Nucleus accumbens (tissue), 56 donors: ENCODE results near the gene TTC4.

Source experiments
- DNase-seq, 56 donors: peaks; one replicate each; lab custom pipeline; 2025; lab: John Stamatoyannopoulos, UW

TTC4 gene, protein sequence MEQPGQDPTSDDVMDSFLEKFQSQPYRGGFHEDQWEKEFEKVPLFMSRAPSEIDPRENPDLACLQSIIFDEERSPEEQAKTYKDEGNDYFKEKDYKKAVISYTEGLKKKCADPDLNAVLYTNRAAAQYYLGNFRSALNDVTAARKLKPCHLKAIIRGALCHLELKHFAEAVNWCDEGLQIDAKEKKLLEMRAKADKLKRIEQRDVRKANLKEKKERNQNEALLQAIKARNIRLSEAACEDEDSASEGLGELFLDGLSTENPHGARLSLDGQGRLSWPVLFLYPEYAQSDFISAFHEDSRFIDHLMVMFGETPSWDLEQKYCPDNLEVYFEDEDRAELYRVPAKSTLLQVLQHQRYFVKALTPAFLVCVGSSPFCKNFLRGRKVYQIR

DNA sequence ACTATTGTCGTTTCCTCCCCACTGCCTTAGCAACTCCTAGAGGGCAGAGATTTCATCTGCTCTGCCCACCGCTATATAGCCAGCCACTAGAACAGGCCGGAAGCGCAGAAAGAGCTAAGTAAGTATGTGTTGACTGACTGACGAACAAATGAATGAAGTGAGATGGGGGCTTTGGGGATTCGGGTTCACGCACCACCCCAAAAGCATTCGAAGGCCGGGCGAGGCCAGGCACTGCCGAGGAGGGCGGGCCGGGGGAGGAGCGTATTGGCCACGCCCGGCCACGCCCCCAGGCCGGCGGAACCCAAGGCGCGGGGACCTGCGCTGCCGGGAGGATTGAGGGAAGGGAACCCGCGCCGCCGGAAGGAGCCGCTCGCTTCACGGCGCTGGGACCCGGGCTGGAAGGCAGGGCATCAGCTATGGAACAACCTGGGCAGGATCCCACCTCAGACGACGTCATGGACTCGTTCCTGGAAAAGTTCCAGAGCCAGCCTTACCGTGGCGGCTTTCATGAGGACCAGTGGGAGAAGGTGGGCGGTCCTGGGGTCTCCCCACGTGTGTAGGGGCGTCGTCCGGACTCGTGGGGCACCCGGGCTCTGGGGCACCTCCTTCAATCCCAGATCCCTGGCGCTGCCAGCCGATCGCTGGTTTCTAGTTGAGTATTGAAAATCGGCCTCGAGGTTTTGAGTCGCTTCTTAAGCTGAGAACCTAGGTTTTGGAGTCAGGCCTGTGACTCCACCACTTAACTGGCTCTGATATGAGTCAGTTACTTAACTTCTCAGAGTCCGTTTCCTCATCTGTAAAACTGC is at the start of gene TTC4:
TTC4 (plus strand) TSS at position 369 of the 806 bp plus-strand sequence; CDS start at position 417, 48 bp downstream.
- peak in 55 of 56 donors; percentile 21 to 90 (median 74) for DNase-seq

DNA sequence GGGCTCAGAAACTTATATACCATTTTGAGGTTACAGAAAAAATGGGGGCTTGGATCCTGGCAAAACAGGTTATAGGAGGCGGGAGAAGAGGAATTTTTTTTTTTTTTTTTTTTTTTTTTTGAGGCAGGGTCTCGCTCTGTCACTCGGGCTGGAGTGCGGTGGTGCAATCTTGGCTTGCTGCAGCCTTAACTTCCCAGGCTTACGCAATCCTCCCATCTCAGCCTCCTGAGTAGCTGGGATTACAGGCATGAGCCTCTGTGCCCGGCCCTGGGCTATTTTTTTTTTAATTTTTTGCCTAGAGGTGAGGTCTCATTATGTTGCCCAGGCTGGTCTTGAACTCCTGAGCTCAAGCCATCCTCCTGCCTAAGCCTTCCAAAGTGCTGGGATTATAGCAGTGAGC is 49.3 kb upstream of the TTC4 start:
- no peak for DNase-seq

DNA sequence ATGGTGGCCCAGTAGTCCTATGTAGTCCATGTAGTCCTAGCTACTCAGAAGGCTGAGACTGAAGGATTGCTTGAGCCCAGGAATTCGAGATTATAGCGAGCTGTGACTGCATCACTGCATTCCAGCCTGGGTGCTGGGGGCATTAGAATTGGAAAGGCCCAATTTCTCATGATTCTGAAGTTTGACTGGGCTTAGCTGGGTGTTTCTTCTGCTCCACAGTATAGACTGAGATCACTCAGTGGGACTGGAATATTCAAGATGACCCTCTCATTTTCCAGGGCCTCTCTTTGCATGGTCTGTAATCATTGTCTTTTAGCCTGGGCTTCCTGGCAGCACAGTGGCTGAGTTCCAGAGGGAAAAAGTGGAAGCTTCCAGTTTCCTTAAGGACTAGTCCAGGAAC is 47.9 kb upstream of the TTC4 start:
- no peak for DNase-seq

DNA sequence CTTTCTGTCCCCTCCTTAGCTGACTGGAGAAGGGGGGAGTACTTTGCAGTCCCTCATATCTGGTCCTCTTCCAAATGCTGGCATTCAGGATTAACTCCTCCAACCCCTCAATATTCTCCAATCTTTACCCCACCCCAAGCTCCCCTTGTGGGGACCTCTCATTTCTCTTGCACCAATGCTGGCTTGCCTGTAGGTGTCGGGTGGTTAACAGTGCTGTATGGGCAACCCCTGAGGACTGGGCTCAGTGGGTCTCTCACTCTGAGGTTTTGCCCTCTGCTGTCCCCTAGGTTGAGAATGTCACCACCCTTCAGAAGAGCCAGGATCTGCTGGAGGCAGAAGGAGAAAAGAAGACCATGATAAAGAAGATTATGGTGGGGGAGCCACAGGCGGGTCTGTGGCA is 47.1 kb upstream of the TTC4 start:
- no peak for DNase-seq

DNA sequence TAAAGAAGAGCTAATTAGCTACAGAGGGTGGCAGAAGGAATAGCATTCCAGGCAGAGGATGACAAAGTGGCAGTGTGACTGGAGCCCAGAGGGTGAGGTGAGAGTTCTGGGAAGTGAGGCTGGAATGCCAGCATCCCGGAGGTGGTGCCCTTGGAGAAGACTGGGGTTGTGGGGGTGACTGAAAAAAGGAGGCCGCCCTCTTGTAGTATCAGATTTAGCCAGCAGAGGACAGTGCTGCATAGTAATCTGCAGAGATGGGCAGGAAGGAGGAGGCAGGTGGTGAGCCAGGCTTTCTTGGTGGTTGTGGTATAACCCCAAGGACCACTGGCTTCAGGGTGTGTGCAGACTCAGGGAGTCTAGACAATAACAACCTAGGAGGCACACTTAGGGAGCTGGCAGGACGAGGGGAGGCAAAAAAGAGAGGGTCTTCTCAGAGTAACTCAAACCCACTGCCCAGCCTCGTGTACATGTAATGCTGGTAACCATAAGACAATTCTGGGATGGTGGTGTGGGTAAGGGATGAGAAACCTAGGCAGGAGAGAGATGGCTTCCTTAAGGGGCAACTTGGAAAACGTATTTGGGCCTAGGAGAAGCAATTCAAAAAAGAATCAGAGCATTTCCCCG is 43.6 kb upstream of the TTC4 start:
- DNase-seq: peak in 23 of 56 donors; percentile 1 to 55 (median 11)

DNA sequence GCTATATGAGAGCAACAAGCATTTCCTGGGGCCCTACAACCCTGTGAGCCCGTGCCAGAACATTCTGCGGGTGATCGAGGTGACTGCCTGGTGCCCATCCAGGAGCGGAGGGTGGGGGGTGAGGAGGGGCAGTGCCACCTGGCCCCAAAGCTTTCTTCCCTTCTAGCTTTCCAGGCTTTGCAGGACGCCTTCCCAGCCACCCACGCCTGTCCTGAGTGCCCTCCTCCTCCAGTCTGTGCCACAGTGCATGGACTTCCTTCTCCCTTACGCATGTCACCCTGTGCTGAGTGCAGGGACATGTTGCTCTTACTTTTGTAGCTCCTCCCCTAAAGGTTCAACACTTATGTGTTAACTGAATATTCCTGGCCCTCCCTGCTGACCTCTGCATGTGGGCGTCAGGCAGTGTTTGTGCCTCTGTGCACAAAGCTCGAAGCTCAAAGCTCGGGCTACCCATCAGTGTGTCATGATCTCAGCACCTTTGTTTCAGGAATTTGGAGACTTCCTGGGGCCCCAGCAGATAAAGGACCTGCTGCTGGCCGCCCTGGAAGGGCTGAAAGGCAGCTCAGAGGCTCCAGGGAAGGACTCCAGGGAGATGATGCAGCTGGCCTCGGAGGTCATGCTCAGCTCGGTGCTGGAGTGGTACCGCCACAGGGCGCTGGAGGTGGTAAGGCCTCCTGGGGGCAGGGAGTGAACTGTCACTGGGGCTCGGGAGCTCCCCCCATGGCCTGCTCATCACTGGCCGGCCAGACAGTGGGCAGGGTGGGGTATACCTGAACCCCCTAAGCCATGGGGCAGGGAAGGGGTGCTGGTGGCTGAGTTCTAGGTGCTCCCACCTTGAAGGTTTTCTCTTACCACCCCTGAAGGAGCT is 36.7 kb upstream of the TTC4 start:
- no peak for DNase-seq

DNA sequence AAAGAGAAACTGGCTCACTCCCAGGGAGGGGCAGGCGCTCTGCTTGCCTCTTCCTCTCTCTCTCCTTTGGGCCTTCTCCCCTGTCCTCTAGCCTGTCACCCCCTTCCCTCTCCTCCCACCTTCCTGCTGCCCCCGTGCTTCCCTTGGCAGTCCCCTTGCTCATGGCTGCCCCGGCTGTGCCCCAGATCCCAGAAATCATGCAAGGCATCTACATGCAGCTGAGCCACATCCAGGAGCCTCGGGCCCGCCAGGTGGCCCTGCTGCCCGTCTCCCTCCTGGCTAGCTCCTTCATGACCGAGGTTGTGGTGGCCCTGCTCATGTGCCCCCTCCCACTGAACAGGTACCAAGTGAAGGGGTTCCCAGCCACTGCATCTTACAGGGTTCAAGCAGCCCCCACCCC is 36.0 kb upstream of the TTC4 start:
- no peak for DNase-seq

DNA sequence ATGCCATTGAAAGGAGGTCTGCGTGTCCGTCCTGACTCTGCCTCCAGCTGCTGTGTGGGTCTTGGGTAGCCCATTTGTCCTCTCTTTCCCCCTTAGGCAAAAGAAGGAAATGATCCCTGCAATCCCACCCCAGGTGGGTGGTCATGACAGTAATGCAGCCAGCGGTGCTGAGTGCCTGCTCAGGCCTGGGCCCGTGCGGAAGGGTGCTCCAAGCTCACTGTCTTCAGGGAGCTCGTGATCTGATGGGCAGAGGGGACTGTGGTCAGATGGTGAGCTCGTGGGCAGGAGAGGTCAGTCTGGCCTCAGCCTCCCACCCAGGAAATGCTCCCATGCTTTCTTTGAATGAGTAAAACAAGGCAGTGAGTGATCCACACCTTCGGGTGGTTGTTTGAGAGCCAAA is 35.3 kb upstream of the TTC4 start:
- DNase-seq: no peak

DNA sequence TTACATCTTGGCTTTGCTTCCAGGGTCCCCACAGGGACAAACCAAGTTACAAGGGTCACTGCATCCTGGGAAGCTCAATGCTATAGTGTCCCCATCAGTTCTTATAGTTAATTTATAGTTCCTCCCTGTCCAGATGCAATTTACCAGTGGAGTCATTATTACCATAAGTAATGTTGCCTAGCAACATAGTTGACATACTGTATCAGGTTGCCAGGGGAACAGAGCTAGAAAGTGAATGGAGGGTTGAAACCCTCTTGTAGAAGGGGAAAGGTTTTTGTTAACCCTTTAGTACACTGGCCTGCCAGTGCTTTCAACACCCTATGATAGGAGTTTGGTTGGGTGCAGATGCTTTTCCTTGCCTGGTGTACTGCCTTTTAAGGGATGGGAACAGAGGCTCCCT is 34.3 kb upstream of the TTC4 start:
- peak in 2 of 56 donors; percentile 1 to 8 for DNase-seq

DNA sequence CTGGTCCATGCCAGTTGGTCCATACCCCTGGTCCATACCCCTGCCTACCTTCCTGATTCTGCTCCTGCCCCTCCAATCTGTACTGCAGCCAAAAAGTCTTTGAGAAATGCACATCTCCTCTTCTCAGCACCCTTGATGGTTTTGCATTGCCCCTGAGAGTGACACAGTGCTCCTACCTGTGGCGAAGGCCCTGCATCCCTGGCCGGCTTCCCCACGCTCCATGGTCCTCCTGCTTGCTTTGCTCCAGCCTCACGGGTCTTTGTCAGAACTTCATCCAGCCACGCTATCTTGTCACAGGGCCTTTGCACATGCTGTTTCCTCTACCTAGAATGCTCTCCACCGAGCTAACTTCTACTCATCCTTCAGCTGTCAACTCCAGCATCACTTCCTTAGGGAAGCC is 32.2 kb upstream of the TTC4 start:
- no peak for DNase-seq

DNA sequence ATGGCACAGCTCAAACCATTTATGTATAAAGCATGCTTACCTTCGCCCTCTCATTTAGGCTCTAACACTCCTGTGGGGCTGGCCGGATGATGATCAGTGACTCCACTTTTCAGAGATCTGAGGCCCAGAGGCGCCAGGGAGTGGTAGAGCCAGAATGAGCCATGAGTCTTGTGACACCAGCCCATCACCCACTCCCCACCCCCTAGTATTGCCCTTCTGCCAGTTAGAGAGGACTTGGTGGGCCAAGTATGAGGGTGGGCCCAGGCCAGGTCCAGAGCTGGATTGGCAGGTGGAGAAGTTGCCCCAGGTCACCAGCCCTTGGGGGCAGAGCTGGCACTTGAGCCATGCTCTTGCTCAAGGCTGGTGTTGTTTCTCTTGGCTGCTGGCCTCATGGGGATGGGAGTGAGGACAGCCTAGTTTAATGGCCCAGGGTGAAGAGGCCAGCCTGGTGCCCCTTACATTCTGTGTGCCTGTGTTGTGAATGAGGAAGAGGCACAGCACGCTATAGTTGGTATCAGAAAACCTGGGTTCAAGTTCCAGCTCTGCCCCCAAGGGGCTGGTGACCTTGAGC is 30.2 kb upstream of the TTC4 start:
- no peak for DNase-seq

DNA sequence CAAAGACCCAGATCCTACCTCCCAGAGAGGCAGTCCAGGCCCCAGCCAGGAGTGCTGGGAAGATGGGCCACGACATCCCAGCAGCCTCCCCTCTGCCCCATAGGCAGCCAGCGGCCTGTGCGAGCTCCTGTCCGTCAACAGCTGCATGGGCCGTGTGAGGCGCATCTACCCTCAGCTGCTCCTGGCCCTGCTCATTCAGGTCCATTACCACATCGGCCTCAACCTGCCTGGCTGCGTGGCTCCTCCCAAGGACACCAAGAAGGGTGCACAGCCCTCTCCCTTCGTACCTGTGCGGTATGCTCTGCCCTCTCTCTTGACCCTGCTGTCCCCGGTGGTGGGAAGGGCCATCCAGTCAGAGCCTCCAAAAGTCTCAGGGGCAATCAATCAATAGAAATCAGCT is 29.5 kb upstream of the TTC4 start:
- no peak for DNase-seq

DNA sequence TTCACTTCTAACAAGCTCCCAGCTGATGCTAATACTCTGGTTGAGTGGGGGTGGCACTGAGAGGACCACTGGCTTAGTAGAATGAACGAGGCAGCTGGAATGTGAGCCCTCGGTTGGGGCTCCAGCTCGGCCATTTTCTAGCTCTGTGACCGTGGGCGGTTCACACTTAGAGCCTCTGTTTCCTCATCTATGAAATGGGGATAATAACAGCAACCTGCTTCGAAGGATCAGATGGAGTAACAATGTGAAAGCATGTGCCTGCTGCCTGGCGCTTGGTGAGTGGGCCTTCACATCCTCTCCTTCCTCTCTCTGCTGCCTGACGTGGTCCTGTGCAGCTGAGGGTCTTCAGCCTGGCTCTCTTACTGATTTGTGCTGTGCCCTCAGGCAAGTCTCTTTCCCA is 20.9 kb upstream of the TTC4 start:
- DNase-seq: no peak

DNA sequence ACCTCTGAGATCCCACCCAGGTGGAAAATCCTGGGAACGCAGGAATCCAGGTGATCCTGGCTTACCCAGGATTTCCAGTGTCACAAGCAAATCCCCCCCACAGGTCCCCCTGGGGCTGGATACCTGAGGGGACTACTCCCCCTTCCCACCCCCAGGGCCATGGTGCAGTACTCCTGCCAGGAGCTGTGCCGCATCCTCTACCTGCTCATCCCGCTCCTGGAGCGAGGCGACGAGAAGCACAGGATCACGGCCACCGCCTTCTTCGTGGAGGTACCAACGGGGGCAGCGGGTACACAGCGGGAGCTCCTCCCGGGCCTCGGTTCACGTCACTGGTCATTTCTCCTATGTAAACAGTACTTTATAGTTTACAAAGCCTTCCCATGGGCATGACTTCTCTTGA is 20.4 kb upstream of the TTC4 start:
- DNase-seq: no peak

DNA sequence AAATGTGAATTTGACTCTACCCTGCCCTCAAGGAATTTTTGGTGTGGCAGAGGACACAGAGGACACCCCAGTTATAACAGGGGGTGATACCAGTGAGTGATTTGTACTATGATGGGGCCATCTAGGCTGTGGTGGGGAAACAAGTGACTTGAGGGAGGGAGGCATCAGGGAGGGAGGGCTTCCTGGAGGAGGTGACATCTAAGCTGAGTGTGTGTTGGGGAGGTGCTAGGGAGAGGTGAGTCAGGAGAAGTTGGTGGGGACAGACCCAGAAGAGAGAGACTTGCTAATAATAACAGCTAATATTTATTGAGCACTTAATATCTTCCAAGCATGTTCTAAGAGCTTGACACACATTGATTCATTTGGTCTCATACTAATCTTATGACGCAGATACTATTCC is 19.9 kb upstream of the TTC4 start:
- DNase-seq: no peak

DNA sequence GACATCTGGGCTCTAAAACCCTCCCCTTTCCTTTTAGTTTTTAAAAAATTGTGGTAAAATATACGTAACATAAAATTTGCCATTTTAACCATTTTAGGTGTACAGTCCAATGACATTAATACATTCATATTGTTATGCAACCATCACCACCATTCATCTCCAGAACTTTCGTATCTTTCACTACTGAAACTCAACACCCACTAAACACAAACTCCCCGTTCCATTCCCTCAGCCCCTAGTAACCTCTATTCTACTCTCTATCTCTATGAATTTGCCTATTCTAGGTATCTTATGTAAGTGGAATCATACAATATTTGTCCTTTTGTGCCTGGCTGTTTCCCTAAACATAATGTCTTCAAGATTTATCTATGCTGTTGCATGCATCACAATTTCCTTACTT is 19.4 kb upstream of the TTC4 start:
- DNase-seq: no peak

DNA sequence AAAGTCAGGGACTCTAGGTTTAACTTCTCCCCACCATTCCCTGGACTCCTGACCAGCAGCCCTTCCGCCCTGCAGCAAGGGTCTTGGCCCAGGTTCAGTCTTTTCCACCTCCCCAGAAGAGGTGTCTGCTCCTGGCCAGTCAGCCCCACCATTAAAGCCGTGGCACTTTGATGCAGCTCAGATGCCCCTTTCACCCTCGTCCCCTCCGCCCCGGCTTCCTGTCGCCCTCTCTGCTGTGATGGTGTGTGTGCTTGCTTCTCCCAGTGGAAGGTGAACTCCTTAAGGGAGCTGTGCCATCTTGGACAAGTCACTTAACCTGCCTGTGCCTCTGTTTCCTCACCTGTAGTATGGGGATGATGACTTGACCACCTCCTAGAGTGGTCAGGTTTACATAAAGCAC is 17.8 kb upstream of the TTC4 start:
- no peak for DNase-seq

DNA sequence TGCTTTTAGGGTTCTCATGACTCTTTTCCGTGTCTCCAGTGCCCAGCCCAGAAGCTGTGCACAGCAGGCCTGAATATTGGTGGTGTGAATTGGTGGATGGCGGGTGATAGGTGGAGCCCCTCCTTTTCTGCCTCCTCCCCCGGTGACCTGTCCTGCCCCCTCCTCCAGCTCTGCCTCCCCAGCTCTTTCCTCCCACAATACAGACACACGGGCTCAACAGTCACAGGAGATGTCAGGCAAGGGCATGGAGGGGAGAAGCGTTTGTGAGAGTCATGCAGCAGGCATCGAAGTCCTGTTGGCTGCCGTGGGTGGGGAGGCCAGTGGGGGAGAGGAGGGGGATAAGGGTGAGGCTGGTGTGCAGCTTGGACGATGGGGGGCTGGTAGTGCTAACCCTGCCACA is 17.3 kb upstream of the TTC4 start:
- no peak for DNase-seq

DNA sequence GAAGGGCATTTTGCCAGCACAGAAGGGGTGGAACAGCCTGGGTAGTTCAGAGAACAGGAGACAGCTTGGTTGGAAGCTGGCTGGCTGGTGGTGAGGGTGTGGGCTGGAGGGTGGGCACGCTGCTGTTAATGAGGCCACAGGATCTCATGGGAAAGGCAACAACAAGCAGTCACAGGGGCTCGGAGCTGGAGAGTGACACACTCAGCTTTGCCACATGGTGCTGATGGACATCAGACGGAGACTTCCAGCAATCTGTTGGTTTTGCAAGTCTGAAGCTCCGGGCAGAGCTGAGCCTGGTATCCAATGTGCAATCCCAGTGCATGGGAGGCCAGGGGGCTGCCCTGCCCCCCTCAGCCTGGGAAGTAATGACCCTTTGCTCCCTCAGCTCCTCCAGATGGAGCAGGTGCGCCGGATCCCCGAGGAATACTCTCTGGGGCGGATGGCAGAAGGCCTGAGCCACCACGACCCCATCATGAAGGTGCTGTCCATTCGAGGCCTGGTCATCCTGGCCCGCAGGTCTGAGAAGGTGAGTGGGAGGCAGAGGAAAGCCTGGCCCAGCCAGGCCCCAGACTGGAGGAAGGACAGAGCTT is 15.6 kb upstream of the TTC4 start:
- DNase-seq: no peak

DNA sequence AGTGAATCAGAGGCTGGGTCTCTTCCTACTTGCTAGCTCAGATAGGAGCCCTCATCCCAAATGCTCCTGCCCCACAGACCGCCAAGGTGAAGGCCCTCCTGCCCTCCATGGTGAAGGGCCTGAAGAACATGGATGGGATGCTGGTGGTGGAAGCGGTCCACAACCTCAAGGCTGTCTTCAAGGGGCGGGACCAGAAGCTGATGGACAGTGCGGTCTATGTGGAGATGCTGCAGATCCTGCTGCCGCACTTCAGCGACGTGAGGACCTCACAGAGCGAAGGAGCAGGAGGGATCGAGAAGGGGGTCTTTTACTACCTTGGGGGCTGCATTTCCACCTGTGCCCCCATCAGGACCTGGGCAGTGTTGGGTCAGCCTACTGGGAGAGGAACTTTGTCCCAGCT is 14.6 kb upstream of the TTC4 start:
- no peak for DNase-seq
